K562 (cell line): ENCODE measurements around the gene EXOC3. TPM values are rescaled to one million over a fixed set of nuclear protein-coding genes. Genes with fewer than 3 reads are reported as not detected.
A peak's percentile ranks its signal among the peaks of the same experiment; 100 is the strongest.

Experiments
- ATAC-seq: fragments of 200-7000 bp; cut with Tn5 transposase; 3 replicates; pipeline ENCODE4 v1.9.1; 2020; ENCODE audit warnings: moderate library complexity
- BruUV-seq: library from RNA; stranded (reverse); fragments of 400-500 nt; replicated peaks from 2 replicates; lab custom pipeline; 2021; lab: Mats Ljungman, UMichigan
- CTCF ChIA-PET: fragments of 300-600 bp; formaldehyde crosslinking; extraction: SDS; loops from one replicate; lab custom pipeline; 2021; ENCODE audit warnings: low intra/inter-chr PET ratio; lab: Yijun Ruan, JAX
- POLR2A ChIA-PET: fragments of 300-600, 350-650 bp; sonication (Branson Sonifier 250); formaldehyde crosslinking; extraction: SDS; loops from one replicate; lab custom pipeline; 2021; ENCODE audit warnings: antibody characterized with exemption, inconsistent platforms; lab: Yijun Ruan, JAX
- DNase-seq, 4 experiments: peaks; one replicate each; pipeline versions ENCODE4 v3.0.0 to v3.0.0-alpha.2; 2011 to 2018; ENCODE audit warnings: low spot score in 3 of 4, mixed read lengths in 3 of 4; ENCODE audit errors: extremely low read depth in 1 of 4
- FAIRE-seq: peaks from 2 replicates; lab custom pipeline; 2011; peaks lifted over from hg19 to GRCh38; lab: Jason Lieb, UNC
- H2AFZ ChIP-seq: 2 replicates; pipeline ENCODE4 v1.6.0; 2011; ENCODE audit warnings: low read depth, low read length, control low read depth, inconsistent platforms
- H3K27ac ChIP-seq: fragments of 200-600 bp; 3 replicates; pipeline ENCODE4 v1.8.0; 2011; ENCODE audit warnings: low read depth, mild to moderate bottlenecking, control low read depth, inconsistent platforms, low read length, moderate library complexity, mixed read lengths; ENCODE audit errors: extremely low read depth
- H3K27me3 ChIP-seq, 2 experiments: fragments of 300-600 bp in 1 of 2; 2 replicates in 1 of 2; 3 replicates in 1 of 2; pipeline versions ENCODE4 v1.6.0 to v1.8.0; 2011; ENCODE audit warnings: inconsistent platforms in 2 of 2, low read length in 2 of 2, mild to moderate bottlenecking in 1 of 2, mixed read lengths in 1 of 2, moderate library complexity in 1 of 2; ENCODE audit not compliant: control insufficient read depth in 2 of 2, insufficient read depth in 2 of 2
- H3K36me3 ChIP-seq: fragments of 300-600 bp; 3 replicates; pipeline ENCODE4 v1.8.0; 2011; ENCODE audit warnings: mild to moderate bottlenecking, low read length, inconsistent platforms; ENCODE audit not compliant: control insufficient read depth, insufficient read depth
- H3K4me1 ChIP-seq, 2 experiments: fragments of 200-600 bp in 1 of 2; replicated peaks in 1 of 2; 2 replicates in 1 of 2; 3 replicates in 1 of 2; pipeline versions ENCODE4 v1.5.1 to v1.8.0; 2011; ENCODE audit warnings: inconsistent platforms in 2 of 2, low read length in 2 of 2, mild to moderate bottlenecking in 1 of 2, mixed read lengths in 1 of 2, moderate library complexity in 1 of 2; ENCODE audit not compliant: control insufficient read depth in 2 of 2, insufficient read depth in 2 of 2
- H3K4me2 ChIP-seq: 2 replicates; pipeline ENCODE4 v1.6.1; 2011; ENCODE audit warnings: low read length, control low read depth, inconsistent platforms, mixed read lengths; ENCODE audit not compliant: insufficient read depth
- H3K4me3 ChIP-seq: fragments of 200-600 bp; sonication (generic), shearing (Covaris generic); 2 replicates; pipeline ENCODE4 v1.5.1; 2016; ENCODE audit warnings: control low read depth, inconsistent platforms
- H3K79me2 ChIP-seq: fragments of 200-600 bp; 3 replicates; pipeline ENCODE4 v1.8.0; 2011; ENCODE audit warnings: low read length, inconsistent platforms; ENCODE audit not compliant: control insufficient read depth, insufficient read depth
- H3K9ac ChIP-seq, 2 experiments: 2 replicates each; pipeline versions ENCODE4 v1.6.0 to v1.6.1; 2011; ENCODE audit warnings: low read depth in 2 of 2, low read length in 2 of 2, control low read depth in 1 of 2, inconsistent platforms in 1 of 2, mild to moderate bottlenecking in 1 of 2, mixed read lengths in 1 of 2; ENCODE audit not compliant: insufficient read depth in 1 of 2
- H3K9me1 ChIP-seq: one replicate; pipeline ENCODE4 v1.6.0; 2011; ENCODE audit warnings: inconsistent platforms, mild to moderate bottlenecking, low read length, moderate library complexity; ENCODE audit not compliant: control insufficient read depth, insufficient read depth
- H3K9me3 ChIP-seq: replicated peaks from 2 replicates; pipeline ENCODE4 v1.5.1; 2011; ENCODE audit warnings: low read depth, low read length, inconsistent platforms; ENCODE audit not compliant: control insufficient read depth, insufficient read depth
- H4K20me1 ChIP-seq: replicated peaks from 2 replicates; pipeline ENCODE4 v1.6.1; 2011; ENCODE audit warnings: low read length, inconsistent platforms, mixed read lengths; ENCODE audit not compliant: control insufficient read depth, insufficient read depth
- CXXC5 ChIP-seq: fragments of 250-450 bp; sonication (Bioruptor Pico); IDR thresholded peaks from 2 replicates; pipeline ENCODE4 v1.8.0; 2022; ENCODE audit warnings: inconsistent platforms, mild to moderate bottlenecking, moderate library complexity
- FOXK1 ChIP-seq: sonication (generic); formaldehyde crosslinking; IDR thresholded peaks from 2 replicates; pipeline ENCODE4 v1.8.0; 2022; ENCODE audit warnings: missing genetic modification reagents, mild to moderate bottlenecking, borderline replicate concordance
- KDM4B ChIP-seq, 2 experiments: fragments of 450-650 bp in 1 of 2; sonication (generic) in 1 of 2; IDR thresholded peaks; 2 replicates each; pipeline ENCODE4 v1.6.1; 2016 to 2017; ENCODE audit warnings: borderline replicate concordance in 2 of 2, antibody characterized with exemption in 1 of 2, low read depth in 1 of 2, mild to moderate bottlenecking in 1 of 2
- MAZ ChIP-seq, 2 experiments: fragments of 450-650 bp in 1 of 2; sonication (generic) in 1 of 2; formaldehyde crosslinking; IDR thresholded peaks in 1 of 2; conservative IDR thresholded peaks in 1 of 2; 2 replicates each; pipeline versions ENCODE4 v1.4.0 to v1.5.0; 2020; ENCODE audit warnings: mild to moderate bottlenecking in 1 of 2, missing genetic modification reagents in 1 of 2
- MCM3 ChIP-seq: fragments of 450-650 bp; IDR thresholded peaks from 2 replicates; pipeline ENCODE4 v1.6.1; 2016
- TAF1 ChIP-seq: IDR thresholded peaks from 2 replicates; pipeline ENCODE4 v1.6.1; 2011; ENCODE audit warnings: mild to moderate bottlenecking, low read length, moderate library complexity; ENCODE audit not compliant: insufficient read depth, control insufficient read depth, severe bottlenecking; ENCODE audit errors: extremely low read depth
- TRIM28 ChIP-seq: fragments of 450-650 bp; IDR thresholded peaks from 2 replicates; pipeline ENCODE4 v1.6.1; 2017
- ZNF316 ChIP-seq: fragments of 450-650 bp; IDR thresholded peaks from 2 replicates; pipeline ENCODE4 v1.6.1; 2016
- WGBS: fragments of 100-300 bp; shearing (Covaris generic); methylation state at CpG from one replicate; pipeline ENCODE4 v1.1.6; 2016; ENCODE audit warnings: low coverage, mixed read lengths; ENCODE audit not compliant: insufficient coverage; ENCODE audit errors: missing lambda C conversion rate; 5-methylcytosine and 5-hydroxymethylcytosine counted together
- in situ Hi-C: fragments of 300-500 bp; cut with MboI; formaldehyde crosslinking; loops from 4 replicates; pipeline ENCODE4 v1.15.0; 2018; ENCODE audit warnings: inconsistent platforms, mixed read lengths
- intact Hi-C: fragments of 100-400 bp; cut with micrococcal nuclease; formaldehyde crosslinking; loops from 2 replicates; pipeline ENCODE4 v1.14.2; 2022
- polyA plus RNA-seq, 8 experiments: library from polyadenylated mRNA; depleted of rRNA in 4 of 8; stranded (reverse) in 5 of 8; unstranded in 3 of 8; fragments of >200 nt; fragmentation: Nextera tagmentation in 2 of 8; fragmentation: Illumina TruSeq in 1 of 8; extraction: Ambion mirVana in 2 of 8; extraction: Trizol in 1 of 8; gene quantifications; 2 replicates each; pipeline versions ENCODE4 v1.2.1 to v1.2.3, GENCODE V29; 2011 to 2014; ENCODE audit warnings: inconsistent platforms in 1 of 8, missing spikeins in 1 of 8
- total RNA-seq, 7 experiments: library from RNA; depleted of rRNA in 6 of 7; stranded (reverse); fragments of >200 nt in 6 of 7; fragmentation: Illumina TruSeq in 2 of 7; extraction: Trizol in 2 of 7; gene quantifications; 2 replicates each; pipeline versions ENCODE4 v1.2.1 to v1.2.3, GENCODE V29; 2011 to 2021; ENCODE audit warnings: low replicate concordance in 1 of 7
- TF ChIP-seq, protein P1 (sequence below), 2 experiments: fragments of 250-450 bp in 1 of 2; fragments of 450-650 bp in 1 of 2; sonication (Bioruptor Pico) in 1 of 2; IDR thresholded peaks; 2 replicates each; pipeline versions ENCODE4 v1.6.1 to v1.8.0; 2016 to 2021; ENCODE audit warnings: mild to moderate bottlenecking in 2 of 2, moderate library complexity in 2 of 2, missing compliant biosample characterization in 1 of 2, missing genetic modification characterization in 1 of 2
- TF ChIP-seq, protein P2 (sequence below): sonication (generic); formaldehyde crosslinking; IDR thresholded peaks from 2 replicates; pipeline ENCODE4 v1.9.0; 2022; ENCODE audit warnings: mild to moderate bottlenecking, missing genetic modification reagents
- TF ChIP-seq, protein P3 (sequence below), 2 experiments: fragments of 450-650 bp in 1 of 2; sonication (generic) in 1 of 2; formaldehyde crosslinking in 1 of 2; IDR thresholded peaks in 1 of 2; conservative IDR thresholded peaks in 1 of 2; 2 replicates each; pipeline versions ENCODE4 v1.6.1 to v1.8.1; 2016 to 2023; ENCODE audit warnings: mild to moderate bottlenecking in 2 of 2, moderate library complexity in 2 of 2, inconsistent platforms in 1 of 2, missing genetic modification reagents in 1 of 2
- TF ChIP-seq, protein P4 (sequence below), 2 experiments: IDR thresholded peaks; 2 replicates each; pipeline ENCODE4 v1.6.1; 2011; ENCODE audit warnings: borderline replicate concordance in 1 of 2, control low read depth in 1 of 2, low read depth in 1 of 2, low read length in 1 of 2, mild to moderate bottlenecking in 1 of 2, mixed read lengths in 1 of 2, moderate library complexity in 1 of 2; ENCODE audit not compliant: insufficient read depth in 1 of 2, insufficient read length in 1 of 2, poor library complexity in 1 of 2, severe bottlenecking in 1 of 2; ENCODE audit errors: extremely low read depth in 1 of 2
- TF ChIP-seq, protein P5 (sequence below): fragments of 250-450 bp; sonication (Bioruptor Pico); IDR thresholded peaks from 2 replicates; pipeline ENCODE4 v1.5.0; 2021

Gene EXOC3
- total and polyA plus RNA-seq, 9 of the 15 experiments (the other 6 are each of a cell fraction or from before 2014, with no cell fraction given): 1.4 to 41.9 (median 22.4) TPM

- H3K9me1 ChIP-seq: peaks cover 4% of the 10 kb centered on the region
- DNase-seq: no peak
- no TSS peak for BruUV-seq
- in situ Hi-C loops (no loop called here), intact Hi-C loops (no loop called here)
- no peak overlapping the region for H3K4me2 ChIP-seq
- ChIA-PET POLR2A (no interaction called here), CTCF (no interaction called here)
- 18% methylated on average over 42 of the region's 48 CpGs for WGBS
- H3K9ac ChIP-seq: no peak overlapping the region
- H3K9me3 ChIP-seq: no peaks in the 10 kb centered on the region
- H3K36me3 ChIP-seq: no peaks in the 10 kb centered on the region
- H3K27me3 ChIP-seq: peaks cover 36 to 57% of the 10 kb centered on the region in 2 experiments; a peak in 4 of 5 replicates
- H3K4me1 ChIP-seq: peaks cover 6 to 75% of the 10 kb centered on the region in 2 experiments; a peak in 3 of 5 replicates
- H3K27ac ChIP-seq: no peak overlapping the region
- H4K20me1 ChIP-seq: peaks cover 9% of the 10 kb centered on the region; the same call in 1 of the 2 replicates
- no peak overlapping the region for H2AFZ ChIP-seq
- ATAC-seq: no peak
- TF ChIP-seq TRIM28 (no peak), TAF1 (no peak), FOXK1 (CRISPR knock-in tag) (no peak), MCM3 (no peak), MAZ (CRISPR knock-in tag; conservative IDR thresholded peaks at IDR 0.05 in 1 of 2, IDR thresholded peaks at IDR 0.05 in 1 of 2) (no peak), KDM4B (IDR thresholded peaks at IDR 0.05; ENCODE audit: borderline replicate concordance in 2 of 2, low read depth in 1 of 2) (no peak), CXXC5 (CRISPR knock-in tag) (no peak), ZNF316 (no peak)
- TF ChIP-seq, protein P1, sequence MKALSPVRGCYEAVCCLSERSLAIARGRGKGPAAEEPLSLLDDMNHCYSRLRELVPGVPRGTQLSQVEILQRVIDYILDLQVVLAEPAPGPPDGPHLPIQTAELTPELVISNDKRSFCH (CRISPR knock-in tag; IDR thresholded peaks at IDR 0.05): no peak
- TF ChIP-seq, protein P1 (tag; IDR thresholded peaks at IDR 0.05): no peak
- TF ChIP-seq, protein P2, sequence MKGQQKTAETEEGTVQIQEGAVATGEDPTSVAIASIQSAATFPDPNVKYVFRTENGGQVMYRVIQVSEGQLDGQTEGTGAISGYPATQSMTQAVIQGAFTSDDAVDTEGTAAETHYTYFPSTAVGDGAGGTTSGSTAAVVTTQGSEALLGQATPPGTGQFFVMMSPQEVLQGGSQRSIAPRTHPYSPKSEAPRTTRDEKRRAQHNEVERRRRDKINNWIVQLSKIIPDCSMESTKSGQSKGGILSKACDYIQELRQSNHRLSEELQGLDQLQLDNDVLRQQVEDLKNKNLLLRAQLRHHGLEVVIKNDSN (CRISPR knock-in tag): peak; percentile 53; the same call in 1 of the 2 replicates
- TF ChIP-seq, protein P3, sequence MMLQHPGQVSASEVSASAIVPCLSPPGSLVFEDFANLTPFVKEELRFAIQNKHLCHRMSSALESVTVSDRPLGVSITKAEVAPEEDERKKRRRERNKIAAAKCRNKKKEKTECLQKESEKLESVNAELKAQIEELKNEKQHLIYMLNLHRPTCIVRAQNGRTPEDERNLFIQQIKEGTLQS (IDR thresholded peaks at IDR 0.05): no peak
- TF ChIP-seq, protein P3 (CRISPR knock-in tag; conservative IDR thresholded peaks at IDR 0.05): no peak
- TF ChIP-seq, protein P4, sequence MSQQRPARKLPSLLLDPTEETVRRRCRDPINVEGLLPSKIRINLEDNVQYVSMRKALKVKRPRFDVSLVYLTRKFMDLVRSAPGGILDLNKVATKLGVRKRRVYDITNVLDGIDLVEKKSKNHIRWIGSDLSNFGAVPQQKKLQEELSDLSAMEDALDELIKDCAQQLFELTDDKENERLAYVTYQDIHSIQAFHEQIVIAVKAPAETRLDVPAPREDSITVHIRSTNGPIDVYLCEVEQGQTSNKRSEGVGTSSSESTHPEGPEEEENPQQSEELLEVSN (IDR thresholded peaks at IDR 0.05; ENCODE audit: borderline replicate concordance in 1 of 2, extremely low read depth in 1 of 2, insufficient read depth in 1 of 2, insufficient read length in 1 of 2, low read depth in 1 of 2, low read length in 1 of 2, poor library complexity in 1 of 2, severe bottlenecking in 1 of 2): peak in 1 of 2 experiments; percentile 44
- TF ChIP-seq, protein P5, sequence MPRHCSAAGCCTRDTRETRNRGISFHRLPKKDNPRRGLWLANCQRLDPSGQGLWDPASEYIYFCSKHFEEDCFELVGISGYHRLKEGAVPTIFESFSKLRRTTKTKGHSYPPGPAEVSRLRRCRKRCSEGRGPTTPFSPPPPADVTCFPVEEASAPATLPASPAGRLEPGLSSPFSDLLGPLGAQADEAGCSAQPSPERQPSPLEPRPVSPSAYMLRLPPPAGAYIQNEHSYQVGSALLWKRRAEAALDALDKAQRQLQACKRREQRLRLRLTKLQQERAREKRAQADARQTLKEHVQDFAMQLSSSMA (CRISPR knock-in tag): no peak
- no peak for FAIRE-seq
- H3K4me3 ChIP-seq: no peak overlapping the region
- H3K79me2 ChIP-seq: no peaks in the 10 kb centered on the region
Measured at GRCh38 chr5:490116-491106, 47.4 kb downstream of the EXOC3 start.
